Astrocyte of the spinal cord (primary cell): ENCODE results near the gene STH.
"Not testable (repeated sequence)": the region's sequence is repeated elsewhere in the genome, so short reads cannot be mapped to it uniquely, and the experiment has no call there.

Experiments used
- DNase-seq: peaks from one replicate; pipeline ENCODE4 v3.0.0; 2011; ENCODE audit warnings: low read depth, low spot score
- H3K4me3 ChIP-seq: 2 replicates; pipeline ENCODE4 v1.5.1; 2011; ENCODE audit warnings: low read depth, mild to moderate bottlenecking, low read length, moderate library complexity
- CTCF ChIP-seq: IDR thresholded peaks from 2 replicates; pipeline ENCODE4 v1.5.1; 2012; ENCODE audit warnings: low read depth, mild to moderate bottlenecking, low read length, inconsistent platforms
- in situ Hi-C: cut with HindIII; loops from 2 replicates; pipeline ENCODE4 v1.10.0; 2017; ENCODE audit warnings: low sequenced_read_pairs

The STH gene

GRCh38 chr17:46000292-46000691, 1.2 kb downstream of the STH start:
- in situ Hi-C loops: no loop called here

GRCh38 chr17:46000757-46001156, 1.7 kb downstream of the STH start:
- no peak for DNase-seq
- no peak for TF ChIP-seq CTCF
- no peak overlapping the region for H3K4me3 ChIP-seq
- in situ Hi-C loops: no loop called here

More at GRCh38 chr17:46000292-46000691, 1.2 kb downstream of the STH start:
- no peak for TF ChIP-seq CTCF
- no peak overlapping the region for H3K4me3 ChIP-seq
- no peak for DNase-seq

GRCh38 chr17:46001390-46002310, 2.6 kb downstream of the STH start:
- in situ Hi-C loops: no loop called here
- no peak for DNase-seq
- no peak overlapping the region for H3K4me3 ChIP-seq
- no peak for TF ChIP-seq CTCF

- peak; percentile 85 for TF ChIP-seq CTCF
- DNase-seq: peak; percentile 59
- H3K4me3 ChIP-seq: no peak overlapping the region
- in situ Hi-C loops: no loop called here
Measured at GRCh38 chr17:46002311-46002972, 3.4 kb downstream of the STH start.

- no peak overlapping the region for H3K4me3 ChIP-seq
- no peak for TF ChIP-seq CTCF
- in situ Hi-C loops: no loop called here
- DNase-seq: no peak
Measured at GRCh38 chr17:46002973-46003316, 3.9 kb downstream of the STH start.

GRCh38 chr17:46003907-46004748, 5.1 kb downstream of the STH start:
- H3K4me3 ChIP-seq: no peak overlapping the region
- TF ChIP-seq CTCF: no peak
- peak; percentile 16 for DNase-seq
- in situ Hi-C loops: no loop called here

- DNase-seq, in situ Hi-C loops, H3K4me3 ChIP-seq: not testable (repeated sequence)
Measured at GRCh38 chr17:46006082-46006481, 7.0 kb downstream of the STH start.
